ENCODE results near the gene TSPEAR.

- TF ChIP-seq CTCF (IDR thresholded peaks at IDR 0.05) (no peak), ZFX (IDR thresholded peaks at IDR 0.05; ENCODE audit: borderline replicate concordance) (no peak)
Observed at GRCh38 chr21:44520326-44521300, 190.8 kb downstream of the TSPEAR start.

Measured in 22Rv1 (cell line).